Measurements from ENCODE around the gene MYMX.
"Not testable (repeated sequence)": the region's sequence is repeated elsewhere in the genome, so short reads cannot be mapped to it uniquely, and the experiment has no call there.

Gene MYMX

DNA sequence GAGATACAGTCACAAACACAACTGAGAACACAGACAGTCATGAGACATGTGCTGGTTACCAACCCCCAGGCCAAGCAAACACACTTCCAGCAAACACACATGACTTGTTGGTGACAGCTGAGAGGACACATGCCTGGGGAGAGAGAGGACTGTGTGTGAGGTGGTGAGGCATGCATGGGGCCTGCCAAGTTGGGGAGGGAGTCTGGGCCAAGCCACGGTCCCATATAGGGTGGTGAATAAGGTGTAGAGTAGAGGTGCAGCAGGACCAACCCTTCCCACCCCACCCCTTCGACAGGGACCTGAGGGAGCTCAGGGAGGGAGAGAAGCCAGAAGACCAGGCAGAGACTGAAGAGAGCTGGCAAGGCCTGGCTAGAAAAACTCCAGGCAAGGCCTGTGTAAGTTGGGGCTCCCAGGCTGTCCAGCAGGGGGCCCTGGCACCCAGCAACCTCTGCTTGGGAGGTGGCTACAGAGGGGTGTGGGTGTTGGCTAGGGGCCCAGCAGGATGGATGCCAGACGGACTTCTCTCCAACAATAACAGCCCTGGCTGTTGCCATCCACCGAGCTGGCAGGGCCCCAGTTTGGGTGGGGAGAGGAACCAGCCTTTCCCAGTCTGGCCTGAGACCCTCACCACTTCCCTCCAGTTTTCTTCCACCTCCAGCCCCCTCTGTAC lies 4.7 kb downstream of the MYMX start:
- peak; percentile 22 to 47 for DNase-seq

DNA sequence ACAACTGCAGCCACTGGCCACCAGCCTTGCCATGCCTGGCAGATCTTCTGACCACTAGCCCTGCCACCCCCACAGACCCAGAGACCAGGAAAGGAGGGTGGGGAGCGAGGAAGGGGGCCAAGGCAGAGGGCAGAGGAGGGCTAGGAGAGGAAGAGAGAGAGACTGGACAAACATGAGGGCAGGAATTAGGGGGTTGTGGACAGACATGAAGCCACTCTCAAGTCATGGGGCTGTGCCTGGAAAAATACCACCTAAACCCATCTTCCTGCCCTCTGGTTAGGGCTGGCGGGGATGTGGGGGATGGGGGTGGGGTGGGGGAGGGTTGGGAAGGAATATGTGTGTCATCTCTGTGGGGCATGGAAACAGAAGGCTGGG lies 5.2 kb downstream of the MYMX start:
- no peak for DNase-seq

DNA sequence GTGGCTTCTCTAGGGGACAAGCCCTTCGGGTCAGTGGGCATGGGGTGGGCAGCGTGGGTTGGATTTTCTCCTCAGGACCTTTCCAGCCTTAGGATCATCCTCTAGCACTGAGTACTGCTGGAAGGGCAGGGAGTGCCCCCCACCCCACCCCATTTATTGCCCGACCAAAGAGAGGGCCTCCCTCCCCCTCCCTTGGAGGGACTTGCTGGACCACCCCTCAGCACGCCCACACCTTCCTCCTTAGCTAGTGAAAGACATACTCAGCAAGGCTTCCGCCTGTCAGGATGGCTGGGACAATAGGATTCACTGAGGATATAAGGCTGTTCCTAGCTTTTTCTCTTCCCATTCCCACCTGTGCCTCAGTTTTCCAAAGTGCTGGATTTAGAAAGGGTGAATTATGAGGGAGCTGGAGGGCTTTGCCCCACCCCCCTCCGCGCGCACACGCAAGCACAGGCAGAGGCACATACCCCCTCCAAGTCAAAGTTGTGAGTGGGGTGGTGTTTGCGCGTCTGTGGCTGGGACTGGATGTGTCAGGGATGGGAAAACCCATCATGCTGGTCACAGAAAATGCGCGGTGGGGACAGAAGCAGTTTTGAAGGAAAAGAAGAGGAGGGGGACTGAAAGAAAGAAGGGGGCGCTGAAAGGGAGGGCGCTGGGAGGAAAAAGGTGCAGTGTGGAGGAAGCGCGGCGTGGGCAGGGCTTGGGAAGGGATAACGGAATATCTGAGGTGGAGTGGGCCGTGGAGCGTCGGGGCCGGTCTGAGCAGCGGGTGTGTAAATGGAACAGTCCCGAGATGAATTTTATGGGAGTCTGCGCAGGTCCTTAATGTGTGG lies 6.0 kb downstream of the MYMX start:
- no peak for DNase-seq

DNA sequence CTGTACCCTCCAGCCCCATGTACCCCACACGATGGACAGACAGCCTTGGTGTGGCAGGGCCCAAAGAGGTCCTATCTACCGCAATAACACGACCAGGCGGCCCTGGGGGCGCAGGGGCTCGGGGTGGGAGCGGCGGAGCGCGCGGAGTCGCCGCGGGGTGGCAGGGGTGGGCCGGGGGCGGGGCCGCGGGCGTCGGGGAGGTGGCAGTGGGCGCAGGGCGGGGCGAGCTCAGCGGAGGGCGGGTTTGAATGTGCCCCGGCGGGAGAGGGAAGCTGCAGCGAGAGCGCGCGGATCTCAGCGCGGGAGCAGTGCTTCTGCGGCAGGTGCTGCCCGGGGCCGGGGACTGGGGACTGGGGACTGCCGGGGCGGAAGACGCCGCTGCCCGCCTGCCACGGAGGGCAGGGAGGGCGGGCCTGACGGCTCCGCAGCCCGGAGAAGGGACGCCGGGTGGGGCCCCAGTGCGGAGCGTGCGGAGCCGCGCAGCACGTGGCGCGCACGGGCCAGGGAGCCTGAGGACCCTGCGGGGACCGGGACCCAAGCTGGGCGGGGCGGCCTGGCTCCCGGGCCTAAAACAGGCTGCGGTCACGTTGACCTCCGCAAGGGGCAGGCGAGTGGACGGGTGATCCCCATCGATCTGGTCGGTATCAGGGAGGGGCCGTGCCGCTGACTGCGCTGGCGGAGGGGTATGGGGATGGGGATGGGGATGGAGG lies 6.7 kb downstream of the MYMX start, which contains the start of gene SLC29A1:
TSS of gene SLC29A1 (plus strand) at position 277 of the 710 bp plus-strand sequence. CDS start 3,719 bp downstream, outside the sequence.
- DNase-seq = peak; percentile 62 to 71

DNA sequence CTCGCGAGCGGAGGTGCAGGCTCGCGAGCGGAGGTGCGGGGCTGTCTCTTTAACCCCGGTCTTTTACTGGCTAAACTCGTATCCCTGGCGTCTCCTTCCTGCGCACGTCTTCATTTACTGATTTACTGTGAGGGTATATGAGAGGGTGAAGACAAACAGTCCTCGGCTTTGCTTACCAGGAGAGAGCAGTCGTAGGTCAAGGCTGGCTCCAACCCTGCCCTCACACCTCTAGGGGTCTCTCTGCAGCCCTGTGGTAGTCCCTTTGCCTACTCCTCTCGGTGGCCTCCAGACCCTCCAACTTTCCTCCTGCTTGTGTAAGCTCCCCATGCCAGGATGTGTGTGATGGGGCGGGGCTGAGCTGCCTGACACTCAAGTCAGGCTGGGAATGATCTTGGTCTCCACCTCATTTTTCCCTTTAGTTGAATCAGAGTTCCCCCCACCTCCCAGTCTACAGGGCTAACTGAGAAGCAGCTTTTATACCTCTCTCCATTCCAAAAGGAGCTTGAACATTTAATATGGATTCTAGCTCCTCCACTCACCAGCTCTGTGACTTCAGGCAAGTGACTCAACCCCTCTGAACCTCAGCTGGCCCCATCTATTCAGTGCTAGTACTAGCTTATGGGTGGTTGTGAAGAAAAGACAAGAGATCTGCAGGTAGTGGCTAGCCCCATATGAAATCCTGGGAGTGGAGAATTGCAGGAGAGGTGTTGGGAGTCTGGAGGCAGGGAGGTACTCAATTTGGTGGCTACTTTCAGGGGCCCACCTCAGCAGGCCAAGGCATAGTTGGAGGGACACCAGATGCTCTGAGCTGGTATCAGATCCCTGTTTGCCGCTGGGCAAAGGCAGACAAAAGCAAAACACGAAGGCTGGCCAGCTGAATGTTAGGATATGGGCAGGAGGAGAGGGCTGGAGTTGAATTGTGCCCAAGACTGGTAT lies 7.6 kb downstream of the MYMX start:
- DNase-seq = no peak

DNA sequence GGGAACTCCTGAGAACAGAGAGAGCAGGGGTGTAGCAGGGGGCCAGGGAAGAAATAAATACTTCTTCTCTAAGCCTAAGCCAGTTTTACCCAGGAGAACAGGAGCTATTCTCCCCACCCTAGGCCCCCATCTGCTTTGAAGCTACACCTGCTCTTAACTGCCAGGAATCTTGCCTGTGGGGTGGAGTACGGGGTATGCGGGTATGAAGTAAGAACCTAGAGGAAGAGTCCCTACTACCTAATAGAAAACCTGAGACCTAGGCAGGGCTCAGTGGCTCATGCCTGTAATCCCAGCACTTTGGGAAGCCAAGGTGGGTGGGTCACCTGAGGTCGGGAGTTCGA lies 8.2 kb downstream of the MYMX start:
- no peak for DNase-seq

DNA sequence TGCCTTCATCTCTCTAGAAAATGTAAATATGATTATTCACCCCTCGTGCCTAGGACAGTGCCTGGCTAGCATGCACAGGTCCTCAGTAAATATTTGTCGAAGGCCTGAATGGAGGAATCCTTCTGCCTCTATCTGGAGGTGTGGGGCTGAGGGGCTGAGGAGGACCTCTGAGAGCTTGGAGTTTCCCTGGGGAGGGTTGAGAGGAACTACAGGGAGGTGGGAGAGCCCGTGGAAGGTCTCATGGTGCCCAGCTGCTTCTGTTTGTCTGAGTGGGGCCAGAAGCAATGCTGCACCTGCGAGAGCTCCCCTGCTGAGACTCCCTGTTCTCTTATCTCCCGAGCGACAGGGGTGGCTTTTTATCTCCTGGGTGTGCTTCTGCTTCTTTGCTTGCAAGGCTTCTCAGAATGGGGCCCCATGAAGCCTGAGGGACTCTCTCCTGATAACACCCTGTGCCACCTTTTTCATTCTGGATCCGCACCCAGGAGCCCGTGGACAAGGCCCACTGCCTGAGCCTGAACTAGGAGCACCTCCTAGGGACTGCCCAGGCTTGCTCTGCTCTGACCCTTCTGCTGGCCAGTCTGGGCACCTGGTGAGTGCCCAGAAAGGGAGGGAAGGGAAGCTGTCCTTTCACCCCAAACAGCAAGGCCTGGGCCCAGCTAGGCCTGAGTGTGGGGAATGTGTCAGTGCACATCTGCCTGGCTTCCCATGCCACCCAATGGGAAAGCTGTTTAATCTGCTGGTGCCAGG lies 9.0 kb downstream of the MYMX start:
- no peak for DNase-seq

DNA sequence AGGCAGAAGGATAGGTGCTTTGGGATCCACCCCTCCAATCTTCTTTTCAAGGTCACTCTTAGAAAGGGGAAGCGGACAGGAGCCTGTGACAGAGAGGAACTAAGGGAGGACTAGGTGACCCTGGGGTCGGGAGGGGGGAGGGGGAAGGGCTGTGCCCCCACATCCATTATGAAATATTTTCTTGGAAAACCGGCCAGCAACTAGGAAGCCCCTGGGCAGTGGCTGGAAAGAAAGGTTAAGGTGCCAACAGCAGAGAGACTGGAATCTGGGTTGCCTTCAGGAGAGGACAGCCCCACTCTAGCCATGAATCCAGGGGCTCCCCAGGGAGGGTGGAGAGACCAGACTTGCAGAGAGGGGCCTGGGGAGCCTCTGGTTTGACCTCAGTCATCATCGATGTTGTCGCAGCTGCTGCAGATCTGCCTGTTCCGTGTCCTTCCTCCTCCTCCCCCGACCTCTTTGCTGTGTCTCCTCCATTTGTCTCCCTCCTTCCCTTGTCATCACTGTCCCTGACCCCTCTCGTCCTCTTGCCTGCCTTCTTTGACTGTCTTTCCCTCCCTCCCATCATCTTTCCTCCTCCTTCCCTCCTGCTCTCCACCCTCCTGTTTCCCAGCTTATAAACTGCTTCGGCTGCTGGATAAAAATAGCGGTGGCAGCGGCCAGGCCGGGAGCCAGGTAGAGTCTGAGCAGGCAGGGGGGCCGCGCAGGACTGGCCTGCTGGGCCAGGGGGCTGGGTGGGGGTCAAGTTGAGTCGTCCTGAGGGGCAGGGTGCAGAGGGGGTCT lies 9.8 kb downstream of the MYMX start:
- DNase-seq = no peak

DNA sequence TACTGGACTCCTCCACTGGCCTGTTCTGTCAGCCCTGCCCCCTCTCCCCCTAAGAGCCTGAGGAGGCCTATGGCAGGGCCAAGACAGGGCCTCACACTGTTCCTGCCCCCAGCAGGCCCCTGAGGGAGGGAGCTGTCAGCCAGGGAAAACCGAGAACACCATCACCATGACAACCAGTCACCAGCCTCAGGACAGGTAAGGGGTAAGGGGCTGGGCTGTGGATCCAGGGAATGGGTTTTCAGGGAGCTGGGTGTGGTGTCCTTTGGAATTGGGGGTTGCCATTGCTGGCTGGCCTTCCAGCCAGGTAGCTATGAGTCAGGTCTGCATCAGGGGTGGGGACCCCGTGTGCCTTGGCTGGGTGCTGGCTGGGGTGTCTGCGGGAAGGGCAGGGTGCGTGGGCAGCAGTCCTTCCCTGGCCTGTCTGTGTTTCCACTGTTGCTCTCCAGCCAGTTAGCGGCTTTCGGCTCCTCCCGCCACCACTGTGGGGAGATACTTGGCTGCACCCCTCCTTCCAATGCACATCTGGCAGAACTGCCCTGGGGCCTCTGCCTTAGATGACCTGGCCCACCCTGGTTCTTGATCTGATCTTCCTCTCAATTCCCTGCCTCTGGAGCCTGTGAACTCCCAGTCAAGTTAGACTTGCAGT lies 10.5 kb downstream of the MYMX start:
- DNase-seq = no peak

DNA sequence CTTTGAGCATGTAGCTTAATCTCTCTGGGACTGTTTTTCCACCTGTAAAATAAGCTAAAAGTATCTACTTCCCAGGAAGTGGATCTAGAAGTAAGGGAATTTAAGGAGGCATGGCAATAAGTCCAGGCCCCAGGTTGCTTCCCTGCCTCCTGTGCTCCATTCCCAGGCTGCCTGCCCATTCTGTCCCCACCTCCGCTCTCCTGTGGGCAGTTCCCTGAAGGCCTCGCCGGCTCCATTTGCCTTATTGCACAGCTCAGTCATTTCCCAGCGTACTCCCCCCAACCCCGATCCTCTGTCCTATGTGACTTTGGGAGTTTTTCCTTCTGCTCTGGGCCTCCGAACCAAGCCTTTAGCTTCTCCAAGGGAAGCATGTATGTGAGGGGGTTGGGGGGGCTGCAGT lies 11.3 kb downstream of the MYMX start:
- DNase-seq = no peak

DNA sequence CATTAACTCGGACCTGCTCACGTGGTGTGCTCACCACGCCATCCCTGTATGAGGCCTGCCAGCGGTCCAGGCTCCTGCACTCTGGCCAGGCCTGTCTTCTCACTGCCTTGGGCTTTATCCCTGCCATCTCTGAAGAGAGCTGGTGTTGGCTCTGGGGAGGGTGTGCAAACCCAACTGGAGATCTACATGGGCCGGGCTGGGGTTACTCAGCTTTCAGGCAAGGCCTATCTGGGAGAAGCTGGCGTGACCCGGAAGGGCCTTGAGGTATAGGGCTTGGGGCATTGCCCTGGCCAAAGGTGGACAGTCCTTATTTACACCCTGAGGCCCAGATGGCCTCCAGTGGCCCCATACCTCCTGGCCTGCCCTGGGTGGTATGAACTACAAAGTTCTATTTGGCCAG lies 11.7 kb downstream of the MYMX start:
- DNase-seq = no peak

DNA sequence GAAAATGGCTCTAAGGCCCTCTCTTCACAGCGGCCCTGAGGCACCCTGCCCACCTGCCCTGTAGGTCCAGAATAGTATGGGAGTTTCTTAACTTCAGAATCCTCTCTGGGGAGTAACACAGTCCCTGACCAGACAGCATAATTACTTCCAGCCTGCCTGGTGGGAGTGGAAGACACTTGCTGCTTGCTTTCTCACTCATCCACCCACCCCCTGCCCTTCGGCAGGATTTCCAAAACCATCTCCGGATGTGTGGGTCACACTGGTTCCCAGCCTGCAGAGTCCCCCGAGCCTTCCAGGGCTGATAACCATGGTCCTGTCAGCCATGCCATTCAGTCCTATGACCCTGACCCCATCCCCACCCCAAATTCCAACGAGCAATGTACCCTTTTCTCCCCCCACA lies 12.1 kb downstream of the MYMX start:
- no peak for DNase-seq

DNA sequence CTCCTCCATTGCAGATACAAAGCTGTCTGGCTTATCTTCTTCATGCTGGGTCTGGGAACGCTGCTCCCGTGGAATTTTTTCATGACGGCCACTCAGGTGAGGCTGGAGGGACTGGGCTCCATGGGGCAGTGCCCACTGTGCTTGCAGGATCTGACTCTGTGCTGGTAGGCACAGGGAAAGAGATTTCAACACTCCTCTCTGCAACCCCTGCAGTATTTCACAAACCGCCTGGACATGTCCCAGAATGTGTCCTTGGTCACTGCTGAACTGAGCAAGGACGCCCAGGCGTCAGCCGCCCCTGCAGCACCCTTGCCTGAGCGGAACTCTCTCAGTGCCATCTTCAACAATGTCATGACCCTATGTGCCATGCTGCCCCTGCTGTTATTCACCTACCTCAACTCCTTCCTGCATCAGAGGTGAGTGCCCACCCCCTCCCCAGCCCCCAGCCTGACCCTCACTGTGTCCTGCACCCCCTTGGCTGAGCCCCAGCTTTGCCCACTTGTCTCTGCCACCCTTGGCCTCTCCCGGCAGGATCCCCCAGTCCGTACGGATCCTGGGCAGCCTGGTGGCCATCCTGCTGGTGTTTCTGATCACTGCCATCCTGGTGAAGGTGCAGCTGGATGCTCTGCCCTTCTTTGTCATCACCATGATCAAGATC lies 12.8 kb downstream of the MYMX start:
- DNase-seq = no peak

DNA sequence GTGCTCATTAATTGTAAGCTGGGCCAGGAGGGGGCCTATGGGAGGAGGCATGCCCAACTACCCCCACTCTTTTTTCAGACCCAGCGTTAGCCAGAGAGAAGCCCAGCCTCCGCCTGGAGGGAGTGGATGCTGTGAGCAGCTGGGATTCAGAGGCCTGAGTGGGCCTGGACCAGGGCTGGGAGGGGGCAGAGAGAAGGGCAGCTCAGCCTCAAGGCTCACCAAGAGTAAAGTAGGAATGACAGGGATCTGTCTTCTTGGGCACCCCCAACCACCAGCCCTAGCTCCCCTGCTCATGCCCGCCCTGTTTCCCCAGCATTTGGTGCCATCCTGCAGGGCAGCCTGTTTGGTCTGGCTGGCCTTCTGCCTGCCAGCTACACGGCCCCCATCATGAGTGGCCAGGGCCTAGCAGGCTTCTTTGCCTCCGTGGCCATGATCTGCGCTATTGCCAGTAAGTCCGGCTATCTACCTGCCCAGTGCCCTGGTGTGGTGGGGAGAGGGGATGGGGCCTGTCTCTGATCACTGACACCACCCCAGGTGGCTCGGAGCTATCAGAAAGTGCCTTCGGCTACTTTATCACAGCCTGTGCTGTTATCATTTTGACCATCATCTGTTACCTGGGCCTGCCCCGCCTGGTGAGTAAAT lies 13.4 kb downstream of the MYMX start:
- no peak for DNase-seq

DNA sequence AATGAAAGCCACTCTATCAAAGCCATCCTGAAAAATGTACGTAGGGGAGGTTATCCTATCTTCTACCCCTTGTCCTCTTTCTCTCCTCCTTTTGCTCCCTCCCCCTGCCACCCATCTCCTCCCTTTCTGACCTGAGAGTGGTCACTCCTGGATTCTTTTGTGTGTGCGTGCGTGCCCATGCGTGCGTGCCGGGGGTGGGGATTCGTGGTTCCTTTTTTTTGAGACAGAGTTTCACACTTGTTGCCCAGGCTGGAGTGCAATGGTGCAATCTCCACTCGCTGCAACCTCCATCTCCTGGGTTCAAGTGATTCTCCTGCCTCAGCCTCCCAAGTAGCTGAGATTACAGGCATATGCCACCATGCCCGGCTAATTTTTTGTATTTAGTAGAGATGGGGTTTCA lies 14.7 kb downstream of the MYMX start:
- not testable (repeated sequence) for DNase-seq

DNA sequence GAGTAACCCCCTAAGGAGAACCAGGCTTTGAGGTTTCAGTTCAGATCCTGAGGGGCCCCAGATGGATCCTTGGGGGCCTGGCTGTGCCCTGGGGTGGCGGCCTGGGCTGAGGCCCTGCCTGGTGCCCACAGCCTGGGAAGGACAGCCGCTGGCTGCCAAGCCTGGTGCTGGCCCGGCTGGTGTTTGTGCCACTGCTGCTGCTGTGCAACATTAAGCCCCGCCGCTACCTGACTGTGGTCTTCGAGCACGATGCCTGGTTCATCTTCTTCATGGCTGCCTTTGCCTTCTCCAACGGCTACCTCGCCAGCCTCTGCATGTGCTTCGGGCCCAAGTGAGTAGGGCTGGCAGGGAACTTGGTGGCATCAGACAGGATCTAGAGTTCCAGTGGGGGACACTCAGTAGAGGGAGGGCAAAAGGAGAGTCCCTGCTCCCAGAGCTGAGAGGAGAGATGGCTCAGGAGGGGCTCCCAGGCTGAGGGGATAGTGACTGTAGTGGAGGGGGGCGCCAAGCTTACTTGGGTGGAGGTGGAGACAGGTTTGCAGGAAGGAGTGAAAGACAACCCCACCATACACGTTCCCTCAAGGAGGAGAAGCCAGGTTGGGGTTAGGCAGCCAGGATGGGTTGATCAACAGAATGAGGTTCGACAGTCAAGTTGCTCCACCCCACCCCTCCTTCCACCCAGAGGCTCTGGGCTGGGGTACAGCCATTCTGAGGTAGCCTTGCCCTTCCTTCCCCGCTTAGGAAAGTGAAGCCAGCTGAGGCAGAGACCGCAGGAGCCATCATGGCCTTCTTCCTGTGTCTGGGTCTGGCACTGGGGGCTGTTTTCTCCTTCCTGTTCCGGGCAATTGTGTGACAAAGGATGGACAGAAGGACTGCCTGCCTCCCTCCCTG lies 16.2 kb downstream of the MYMX start:
- DNase-seq = no peak

DNA sequence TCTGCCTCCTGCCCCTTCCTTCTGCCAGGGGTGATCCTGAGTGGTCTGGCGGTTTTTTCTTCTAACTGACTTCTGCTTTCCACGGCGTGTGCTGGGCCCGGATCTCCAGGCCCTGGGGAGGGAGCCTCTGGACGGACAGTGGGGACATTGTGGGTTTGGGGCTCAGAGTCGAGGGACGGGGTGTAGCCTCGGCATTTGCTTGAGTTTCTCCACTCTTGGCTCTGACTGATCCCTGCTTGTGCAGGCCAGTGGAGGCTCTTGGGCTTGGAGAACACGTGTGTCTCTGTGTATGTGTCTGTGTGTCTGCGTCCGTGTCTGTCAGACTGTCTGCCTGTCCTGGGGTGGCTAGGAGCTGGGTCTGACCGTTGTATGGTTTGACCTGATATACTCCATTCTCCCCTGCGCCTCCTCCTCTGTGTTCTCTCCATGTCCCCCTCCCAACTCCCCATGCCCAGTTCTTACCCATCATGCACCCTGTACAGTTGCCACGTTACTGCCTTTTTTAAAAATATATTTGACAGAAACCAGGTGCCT lies 16.9 kb downstream of the MYMX start:
- no peak for DNase-seq

Data from NCI-H1930 (cell line).